H9 (cell line): ENCODE measurements around the gene CRYBG2. TPM values are rescaled to one million over a fixed set of nuclear protein-coding genes. Genes with fewer than 3 reads are reported as not detected.

Source experiments
- DNase-seq: peaks from one replicate; pipeline ENCODE4 v3.0.0-alpha.2; 2017
- H2AFZ ChIP-seq: one replicate; pipeline ENCODE4 v1.6.1; 2013; ENCODE audit warnings: mild to moderate bottlenecking, low read length, control low read depth, moderate library complexity
- H2AK5ac ChIP-seq: 2 replicates; pipeline ENCODE4 v1.6.1; 2013; ENCODE audit warnings: low read length, control low read depth, mixed read lengths; ENCODE audit not compliant: insufficient read length
- H2BK120ac ChIP-seq: one replicate; pipeline ENCODE4 v1.6.1; 2013; ENCODE audit warnings: low read depth, mild to moderate bottlenecking, low read length, control low read depth, inconsistent platforms; ENCODE audit not compliant: poor library complexity, severe bottlenecking
- H2BK12ac ChIP-seq: 2 replicates; pipeline ENCODE4 v1.6.1; 2013; ENCODE audit warnings: low read length, control low read depth, mixed read lengths, low read depth; ENCODE audit not compliant: insufficient read length
- H2BK15ac ChIP-seq: 2 replicates; pipeline ENCODE4 v1.6.1; 2013; ENCODE audit warnings: low read depth, low read length, control low read depth
- H2BK20ac ChIP-seq: one replicate; pipeline ENCODE4 v1.6.1; 2013; ENCODE audit warnings: low read depth, mild to moderate bottlenecking, low read length, control low read depth, inconsistent platforms; ENCODE audit not compliant: poor library complexity, severe bottlenecking
- H2BK5ac ChIP-seq: 2 replicates; pipeline ENCODE4 v1.6.1; 2013; ENCODE audit warnings: low read length, control low read depth, mixed read lengths; ENCODE audit not compliant: insufficient read length
- H3K14ac ChIP-seq: 2 replicates; pipeline ENCODE4 v1.6.1; 2013; ENCODE audit warnings: low read length, control low read depth; ENCODE audit not compliant: insufficient read depth
- H3K18ac ChIP-seq: 2 replicates; pipeline ENCODE4 v1.6.1; 2013; ENCODE audit warnings: low read depth, mild to moderate bottlenecking, mixed read lengths, low read length, control low read depth; ENCODE audit not compliant: insufficient read length
- H3K23ac ChIP-seq: 2 replicates; pipeline ENCODE4 v1.6.1; 2013; ENCODE audit warnings: low read length, control low read depth, mixed read lengths, low read depth; ENCODE audit not compliant: insufficient read length
- H3K23me2 ChIP-seq: 2 replicates; pipeline ENCODE4 v1.6.1; 2013; ENCODE audit warnings: low read depth, mild to moderate bottlenecking, mixed read lengths, low read length, control low read depth; ENCODE audit not compliant: insufficient read length, poor library complexity, severe bottlenecking
- H3K27ac ChIP-seq: 2 replicates; pipeline ENCODE4 v1.5.1; 2013; ENCODE audit warnings: low read length, control low read depth, mixed read lengths, low read depth; ENCODE audit not compliant: insufficient read length
- H3K27me3 ChIP-seq: 2 replicates; pipeline ENCODE4 v1.6.1; 2013; ENCODE audit warnings: low read length, control low read depth, inconsistent platforms; ENCODE audit not compliant: insufficient read depth
- H3K4ac ChIP-seq: 2 replicates; pipeline ENCODE4 v1.6.1; 2013; ENCODE audit warnings: low read depth, mild to moderate bottlenecking, control low read depth, inconsistent platforms, low read length, moderate library complexity
- H3K4me1 ChIP-seq: 2 replicates; pipeline ENCODE4 v1.6.1; 2013; ENCODE audit warnings: low read length, control low read depth, inconsistent platforms; ENCODE audit not compliant: insufficient read depth
- H3K4me2 ChIP-seq: 2 replicates; pipeline ENCODE4 v1.6.1; 2013; ENCODE audit warnings: low read length, control low read depth, mixed read lengths; ENCODE audit not compliant: insufficient read length, insufficient read depth
- H3K56ac ChIP-seq: 2 replicates; pipeline ENCODE4 v1.6.1; 2013; ENCODE audit warnings: low read depth, mild to moderate bottlenecking, mixed read lengths, low read length, control low read depth; ENCODE audit not compliant: insufficient read length
- H3K79me1 ChIP-seq: 2 replicates; pipeline ENCODE4 v1.6.1; 2013; ENCODE audit warnings: low read depth, mild to moderate bottlenecking, moderate library complexity, low read length, control low read depth, inconsistent platforms; ENCODE audit not compliant: insufficient read depth, poor library complexity, severe bottlenecking
- H3K79me2 ChIP-seq: 2 replicates; pipeline ENCODE4 v1.6.1; 2013; ENCODE audit warnings: low read length, control low read depth, inconsistent platforms; ENCODE audit not compliant: insufficient read depth
- H3K9ac ChIP-seq: 2 replicates; pipeline ENCODE4 v1.6.1; 2013; ENCODE audit warnings: low read length, control low read depth, mixed read lengths; ENCODE audit not compliant: insufficient read length; ENCODE audit errors: extremely low read depth
- H3K9me3 ChIP-seq: one replicate; pipeline ENCODE4 v1.6.1; 2013; ENCODE audit warnings: low read depth, low read length, inconsistent platforms; ENCODE audit not compliant: control insufficient read depth
- H3T11ph ChIP-seq: one replicate; pipeline ENCODE4 v1.6.1; 2013; ENCODE audit warnings: mild to moderate bottlenecking, low read length, control low read depth, inconsistent platforms
- H4K20me1 ChIP-seq: one replicate; pipeline ENCODE4 v1.6.1; 2013; ENCODE audit not compliant: control insufficient read depth, insufficient read length, insufficient read depth
- H4K5ac ChIP-seq: 2 replicates; pipeline ENCODE4 v1.6.1; 2013; ENCODE audit warnings: low read depth, mild to moderate bottlenecking, mixed read lengths, low read length, control low read depth; ENCODE audit not compliant: insufficient read length
- H4K8ac ChIP-seq: replicated peaks from 2 replicates; pipeline ENCODE4 v1.6.1; 2013; ENCODE audit warnings: low read length, control low read depth, mixed read lengths, low read depth; ENCODE audit not compliant: insufficient read length
- H4K91ac ChIP-seq: 2 replicates; pipeline ENCODE4 v1.6.1; 2013; ENCODE audit warnings: low read depth, mild to moderate bottlenecking, moderate library complexity, mixed read lengths, low read length, control low read depth; ENCODE audit not compliant: insufficient read length
- H3K27ac Mint-ChIP-seq, 3 experiments: 2 replicates in 2 of 3; 3 replicates in 1 of 3; pipeline ENCODE4 v1.8.0; 2020 to 2021; ENCODE audit warnings: mixed read lengths in 3 of 3, mild to moderate bottlenecking in 1 of 3, moderate library complexity in 1 of 3
- H3K27me3 Mint-ChIP-seq: 2 replicates; pipeline ENCODE4 v1.8.0; 2021; ENCODE audit warnings: low read depth, mild to moderate bottlenecking, moderate library complexity, mixed read lengths
- H3K36me3 Mint-ChIP-seq, 3 experiments: 2 replicates in 2 of 3; 3 replicates in 1 of 3; pipeline ENCODE4 v1.8.0; 2020 to 2021; ENCODE audit warnings: low read depth in 3 of 3, mixed read lengths in 3 of 3; ENCODE audit not compliant: insufficient read depth in 1 of 3
- H3K4me1 Mint-ChIP-seq, 2 experiments: 2 replicates each; pipeline ENCODE4 v1.8.0; 2020; ENCODE audit warnings: mixed read lengths in 2 of 2
- H3K4me3 Mint-ChIP-seq, 2 experiments: 2 replicates in 1 of 2; 3 replicates in 1 of 2; pipeline ENCODE4 v1.8.0; 2020 to 2021; ENCODE audit warnings: mild to moderate bottlenecking in 2 of 2, mixed read lengths in 2 of 2, moderate library complexity in 1 of 2
- H3K9me3 Mint-ChIP-seq, 2 experiments: 2 replicates in 1 of 2; 3 replicates in 1 of 2; pipeline ENCODE4 v1.8.0; 2020; ENCODE audit warnings: mild to moderate bottlenecking in 2 of 2, mixed read lengths in 2 of 2, moderate library complexity in 1 of 2
- CTCF ChIP-seq: fragments of 200-600 bp; sonication (generic); conservative IDR thresholded peaks from 3 replicates; pipeline ENCODE4 v1.8.0; 2021; ENCODE audit warnings: antibody characterized with exemption, mild to moderate bottlenecking
- WGBS: extraction: QIAGEN DNeasy Blood & Tissue Kit; methylation state at CpG from one replicate; pipeline ENCODE4 v1.1.7; 2013; ENCODE audit warnings: missing lambda C conversion rate, low lambda C conversion rate, mixed read lengths; ENCODE audit not compliant: insufficient read length; ENCODE audit errors: extremely low coverage; 5-methylcytosine and 5-hydroxymethylcytosine counted together
- total RNA-seq: library from RNA; stranded (reverse); gene quantifications from 2 replicates; pipeline ENCODE4 v1.2.1, GENCODE V29; 2021

CRYBG2 gene
- total RNA-seq, 1 experiment from 2014 or later: 12.8 TPM

- Histone ChIP-seq H3K79me1 (no peaks in the 10 kb centered on the region), H2BK20ac (no peak overlapping the region), H3K4me2 (no peak overlapping the region), H2AFZ (no peak overlapping the region), H3K9me3 (no peaks in the 10 kb centered on the region), H3K79me2 (no peaks in the 10 kb centered on the region), H3K4me1 (peaks cover 5% of the 10 kb centered on the region), H3K23me2 (no peaks in the 10 kb centered on the region), H3K23ac (no peak overlapping the region), H2BK15ac (no peak overlapping the region), H3K14ac (no peak overlapping the region), H3K9ac (no peak overlapping the region), H2BK12ac (no peak overlapping the region), H4K91ac (no peak overlapping the region), H3K27ac (no peak overlapping the region), H4K20me1 (no peaks in the 10 kb centered on the region), H4K8ac (no peak overlapping the region), H3K27me3 (no peaks in the 10 kb centered on the region), H2BK5ac (no peak overlapping the region), H3K4ac (no peak overlapping the region), H2BK120ac (no peak overlapping the region), H3T11ph (no peak overlapping the region), H3K56ac (no peak overlapping the region), H2AK5ac (no peak overlapping the region), H4K5ac (no peak overlapping the region), H3K18ac (no peak overlapping the region)
- Mint-ChIP-seq H3K4me3 (no peak overlapping the region), H3K4me1 (peaks cover 44 to 57% of the 10 kb centered on the region in 2 experiments), H3K27ac (no peak overlapping the region), H3K9me3 (no peaks in the 10 kb centered on the region; a peak in 1 of 5 replicates), H3K36me3 (no peaks in the 10 kb centered on the region), H3K27me3 (peaks cover 18% of the 10 kb centered on the region)
- WGBS: no CpG with 5 or more reads among the region's 9 CpGs
- DNase-seq: peak; percentile 24
- no peak for TF ChIP-seq CTCF
These were observed 1.0 kb upstream of the CRYBG2 start for GRCh38 chr1:26354972-26355371.
